Activated T-cell treated with anti-CD3 and anti-CD28 coated beads, Interleukin-2, amount 50 U/mL, for 1 hour (primary cell): ENCODE measurements around the gene TCP11.

Experiments
- DNase-seq: peaks from one replicate; pipeline ENCODE4 v3.0.0-alpha.2; 2020

TCP11 gene

DNA sequence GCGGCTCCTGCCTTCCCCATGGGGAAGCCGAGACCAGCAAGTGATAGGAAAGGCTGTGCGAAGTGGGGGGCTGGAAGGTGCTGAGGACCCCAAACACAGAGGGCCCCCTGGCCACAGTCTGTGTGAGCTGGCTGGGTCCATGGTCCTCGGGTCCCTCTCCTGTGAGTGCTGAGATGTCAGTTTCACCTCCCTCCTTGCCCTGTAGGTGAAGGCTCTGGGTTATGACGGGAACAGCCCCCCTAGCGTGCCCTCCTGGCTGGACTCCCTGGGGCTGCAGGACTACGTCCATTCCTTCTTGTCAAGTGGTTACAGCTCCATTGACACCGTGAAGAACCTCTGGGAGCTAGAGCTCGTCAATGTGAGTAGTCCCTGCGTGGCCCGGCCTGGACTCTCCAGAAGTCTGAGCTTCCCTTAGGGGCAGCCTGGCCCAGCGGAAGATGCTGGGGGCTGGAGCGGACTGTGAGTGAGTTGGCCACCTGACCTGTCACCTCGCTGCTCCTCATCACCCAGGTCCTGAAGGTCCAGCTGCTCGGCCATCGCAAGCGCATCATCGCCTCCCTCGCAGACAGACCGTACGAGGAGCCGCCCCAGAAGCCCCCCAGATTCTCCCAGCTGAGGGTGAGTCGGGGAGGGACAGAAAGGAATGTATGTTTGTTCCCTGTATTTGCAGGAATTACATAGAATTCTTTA, 61.7 kb downstream of the TCP11 start:
- no peak for DNase-seq

DNA sequence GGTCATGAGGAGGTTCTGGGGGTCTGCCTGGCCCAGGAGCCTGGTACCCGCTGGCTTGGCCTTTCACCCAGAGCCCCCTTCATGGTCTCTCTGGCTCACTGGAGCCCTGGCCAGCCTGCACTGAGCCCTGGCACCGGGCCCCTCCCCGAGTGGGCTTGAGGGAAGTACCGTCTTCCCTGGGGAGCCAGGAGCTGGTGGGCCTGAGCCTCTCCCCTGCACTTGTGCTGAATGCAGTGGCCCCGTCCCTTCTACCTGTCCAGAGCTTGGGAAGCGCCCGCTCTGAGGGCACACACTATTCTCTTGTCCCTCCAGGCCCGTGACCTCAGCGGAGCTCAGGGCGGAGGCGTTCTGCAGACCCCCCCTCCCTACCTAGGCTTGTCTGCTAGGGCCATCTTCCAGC, 62.2 kb downstream of the TCP11 start:
- no peak for DNase-seq

DNA sequence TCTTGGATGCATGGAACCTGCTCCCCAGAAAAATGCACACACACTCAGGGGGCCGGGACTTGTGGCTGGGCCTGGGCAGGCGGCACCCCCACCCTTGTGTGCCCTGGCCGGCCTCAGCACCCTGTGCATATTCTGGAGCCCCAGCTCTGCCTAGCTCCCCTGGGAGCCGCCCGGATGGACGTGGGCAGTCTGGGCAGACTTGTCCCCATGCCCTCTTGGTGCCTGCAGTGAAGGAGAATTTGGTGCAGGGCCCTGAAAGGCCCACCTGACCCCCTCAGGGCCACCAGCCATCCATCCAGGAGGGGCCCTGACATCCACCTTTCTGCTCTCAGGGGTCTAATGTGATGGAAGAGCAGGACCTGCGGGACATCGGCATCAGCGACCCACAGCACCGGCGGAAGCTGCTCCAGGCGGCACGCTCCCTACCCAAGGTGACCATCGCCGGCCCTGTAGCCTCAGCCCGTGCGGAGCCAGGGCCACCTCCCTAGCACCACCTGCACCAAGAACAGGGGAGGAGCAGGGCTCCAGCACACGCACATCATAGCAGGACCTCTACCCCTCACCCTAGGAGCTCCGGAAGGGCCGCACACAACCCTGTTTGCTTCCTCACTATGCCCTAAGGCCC, 62.8 kb downstream of the TCP11 start:
- no peak for DNase-seq

DNA sequence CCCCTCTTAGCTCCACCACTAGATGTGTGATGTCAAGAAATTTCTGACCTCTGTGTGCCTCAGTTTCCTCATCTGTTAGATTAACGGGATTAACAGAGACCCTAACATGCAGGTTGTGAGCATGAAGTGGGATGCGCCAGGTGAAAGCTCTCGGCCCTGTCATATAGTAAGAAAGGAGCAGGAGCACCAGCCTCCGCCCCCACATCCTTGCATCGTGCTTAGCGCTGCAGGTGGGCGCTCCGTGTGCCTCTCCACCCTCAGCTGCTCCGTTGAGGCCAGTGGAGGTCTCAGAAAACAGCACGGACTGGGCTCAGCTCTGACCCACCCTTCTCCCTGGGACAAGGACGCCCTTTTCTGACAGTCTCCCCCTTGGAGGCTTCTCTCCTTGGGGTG, 63.4 kb downstream of the TCP11 start:
- DNase-seq = no peak

DNA sequence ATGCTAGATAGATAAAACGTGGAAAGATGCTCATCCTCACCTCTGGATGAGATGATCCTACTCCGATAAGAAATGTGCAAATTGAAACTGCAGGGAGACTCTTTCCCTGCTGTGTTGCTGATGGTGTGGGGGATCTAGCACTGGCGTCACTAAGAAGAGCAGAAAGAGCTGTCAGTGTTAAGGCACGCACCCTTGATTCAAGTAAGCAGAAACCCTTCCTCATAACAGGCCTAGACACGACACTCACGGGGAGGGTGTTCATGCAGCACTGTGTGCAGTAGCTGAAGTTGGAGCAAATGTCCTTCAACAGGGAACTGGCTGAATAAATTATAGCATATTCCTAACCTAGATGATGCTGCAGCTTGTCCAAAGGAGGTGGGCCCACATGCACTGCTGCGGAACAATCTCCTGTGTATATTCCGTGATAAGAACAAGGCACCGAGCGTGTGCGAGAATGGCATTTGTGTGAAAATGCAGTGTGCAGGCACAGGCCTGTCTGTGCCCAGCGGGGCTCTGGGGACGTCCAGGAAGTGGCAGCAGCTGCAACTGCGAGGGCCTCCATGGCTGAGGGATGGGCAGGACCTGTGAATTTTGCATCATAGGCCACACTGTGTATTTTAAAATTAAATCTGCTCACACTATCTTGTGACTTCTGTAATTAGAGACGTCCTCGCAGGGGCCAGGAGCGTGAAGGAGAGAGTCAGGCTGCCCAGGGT, 64.0 kb downstream of the TCP11 start:
- DNase-seq = no peak

DNA sequence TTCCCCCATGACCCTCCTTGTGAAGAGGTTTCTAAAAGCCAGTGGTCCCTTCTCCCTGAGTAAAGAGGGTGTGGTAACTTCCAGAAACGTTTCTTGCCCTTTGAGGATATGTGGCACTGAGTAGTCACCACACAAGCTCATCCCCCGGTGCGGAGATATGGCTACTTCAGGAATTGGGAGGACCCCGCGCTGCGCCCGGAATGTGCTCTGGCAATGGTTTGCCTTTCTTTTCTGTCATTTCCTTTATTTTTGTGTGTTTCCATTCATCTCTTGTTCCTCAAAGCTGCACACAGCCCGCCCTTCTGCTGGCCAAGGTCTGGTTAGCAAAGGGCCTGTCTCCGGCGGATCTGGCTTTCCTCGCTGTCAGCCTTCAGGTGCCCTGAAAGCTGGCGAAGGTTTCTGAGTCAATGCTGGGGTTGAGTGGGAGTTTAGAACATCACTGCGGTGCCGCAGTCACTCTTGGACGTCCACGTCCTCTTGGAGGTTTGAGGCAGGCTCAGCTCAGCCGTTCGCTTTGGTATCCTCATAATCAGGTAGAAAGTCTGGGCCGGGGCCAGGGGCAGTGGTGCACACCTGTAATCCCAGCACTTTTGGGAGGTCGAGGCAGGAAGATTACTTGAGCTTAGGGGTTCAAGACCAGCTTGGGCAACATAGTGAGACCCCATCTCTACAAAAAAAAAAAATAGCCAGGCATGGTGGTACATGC, 67.2 kb downstream of the TCP11 start:
- DNase-seq = no peak

DNA sequence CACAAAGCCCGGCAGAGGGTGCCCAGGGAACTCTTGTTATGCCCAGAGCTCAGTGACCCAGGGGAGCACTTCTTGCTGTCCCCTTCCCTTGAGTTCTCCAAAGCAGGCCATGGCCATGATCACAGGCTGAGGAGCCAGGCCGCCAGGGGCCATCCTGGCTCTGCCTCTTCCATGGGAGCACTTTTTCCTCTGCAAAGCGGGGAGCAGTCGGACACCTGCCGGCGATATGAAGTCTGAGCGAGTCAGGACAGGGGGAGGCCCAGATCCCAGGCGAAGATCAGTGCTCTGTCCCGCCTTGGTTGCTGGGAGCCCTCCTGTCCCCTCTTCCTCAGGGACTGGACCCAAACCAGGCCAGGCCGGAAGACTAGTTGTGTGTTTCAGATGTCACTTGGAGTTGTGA, 67.9 kb downstream of the TCP11 start:
- no peak for DNase-seq

DNA sequence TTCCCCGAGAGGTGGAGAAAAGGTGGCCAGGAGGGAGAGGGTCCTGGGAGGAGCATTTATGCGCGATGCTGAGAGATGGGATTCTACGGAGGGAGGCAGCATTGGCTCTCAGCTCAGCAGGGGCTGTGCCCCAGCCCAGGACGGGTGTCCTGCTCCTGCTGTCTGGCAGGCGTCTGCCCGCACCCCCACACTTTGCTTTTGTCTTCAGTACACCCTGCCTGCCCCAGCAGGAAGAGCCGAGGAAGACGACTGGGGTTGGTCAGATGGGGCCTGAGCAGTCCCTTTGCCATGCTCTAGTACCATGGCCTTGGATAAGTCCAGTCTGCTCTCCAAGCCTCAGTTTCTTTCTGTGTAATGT, 68.5 kb downstream of the TCP11 start:
- DNase-seq = no peak

DNA sequence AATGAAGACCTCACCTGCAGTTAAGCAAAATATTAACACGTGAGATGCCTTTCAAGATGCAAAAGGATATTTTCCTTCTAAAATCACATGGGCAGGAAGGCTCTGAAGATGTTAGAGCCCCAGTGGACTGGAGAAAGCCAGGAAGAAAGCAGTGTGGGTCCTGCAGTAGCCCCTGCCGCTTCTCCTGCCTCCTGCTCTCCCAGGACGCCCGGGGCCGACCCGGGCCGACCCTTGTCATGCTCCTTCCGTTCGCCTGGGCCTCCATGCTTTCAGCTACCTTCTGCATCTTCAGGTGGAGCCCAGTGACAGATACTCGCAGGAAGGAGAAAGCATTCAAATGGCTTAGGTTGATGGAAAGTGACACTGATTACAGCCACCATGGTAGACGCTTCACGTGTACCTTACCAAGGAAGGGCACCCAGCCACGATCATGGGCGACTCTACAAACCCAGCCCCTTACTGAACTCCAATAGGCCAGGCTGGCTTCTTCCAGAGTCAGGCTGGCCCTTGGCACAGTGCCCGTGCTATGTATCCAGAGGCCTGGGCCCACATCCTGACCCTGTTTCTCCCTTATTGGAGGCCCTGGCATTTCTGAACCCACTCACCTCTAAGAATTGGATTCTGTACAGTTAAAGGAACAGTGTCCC, 69.0 kb downstream of the TCP11 start:
- no peak for DNase-seq

DNA sequence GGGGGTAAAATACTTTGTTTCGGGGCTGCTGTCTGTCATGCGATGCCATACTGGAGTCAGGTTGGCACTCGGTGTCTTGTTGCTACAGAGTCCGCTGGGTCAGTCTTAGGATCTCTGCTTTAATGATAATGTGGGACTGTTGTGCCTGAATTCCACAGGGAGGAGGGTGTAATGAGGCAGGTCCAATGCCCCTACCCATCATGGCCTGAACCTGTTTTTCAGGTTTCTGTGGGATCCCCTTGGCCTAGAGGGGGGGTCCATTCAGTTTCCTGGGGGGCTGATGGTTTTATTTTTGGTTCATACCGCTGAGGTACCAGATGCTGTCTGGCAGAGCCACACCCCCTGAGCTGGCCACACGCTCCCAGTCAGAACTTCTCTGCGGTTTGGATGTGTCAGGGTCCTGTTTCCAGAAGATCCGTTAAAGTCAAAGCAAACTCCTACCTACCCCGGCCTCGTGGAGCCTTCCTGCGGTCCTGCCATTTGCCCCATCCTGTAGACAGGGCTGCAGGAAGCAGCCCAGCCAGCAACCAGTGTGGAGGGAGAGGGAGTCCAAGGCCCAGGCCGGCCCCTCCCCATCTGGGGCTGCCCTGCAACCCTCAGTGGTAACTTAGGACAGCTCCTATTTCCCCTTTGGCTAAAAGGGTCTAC, 69.7 kb downstream of the TCP11 start:
- DNase-seq = no peak

DNA sequence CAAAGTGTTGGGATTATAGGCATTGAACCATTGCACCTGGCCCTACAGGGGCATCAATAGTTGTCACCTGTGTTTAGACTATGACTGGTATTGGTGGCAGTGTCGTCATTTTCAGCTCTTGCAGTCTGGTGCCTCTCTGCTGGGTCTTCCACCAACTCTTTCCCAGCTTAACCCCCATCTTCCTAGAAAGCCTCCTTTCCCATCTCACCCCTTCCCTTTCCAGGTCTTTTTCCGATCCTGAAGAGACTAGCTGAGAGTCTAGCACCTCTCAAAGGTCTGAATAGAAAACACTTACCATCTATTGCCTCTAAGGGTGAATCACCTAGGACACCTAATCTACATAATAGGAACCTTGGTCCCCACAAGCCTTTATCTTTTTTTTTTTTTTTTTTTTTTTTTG, 71.0 kb downstream of the TCP11 start:
- DNase-seq = no peak

DNA sequence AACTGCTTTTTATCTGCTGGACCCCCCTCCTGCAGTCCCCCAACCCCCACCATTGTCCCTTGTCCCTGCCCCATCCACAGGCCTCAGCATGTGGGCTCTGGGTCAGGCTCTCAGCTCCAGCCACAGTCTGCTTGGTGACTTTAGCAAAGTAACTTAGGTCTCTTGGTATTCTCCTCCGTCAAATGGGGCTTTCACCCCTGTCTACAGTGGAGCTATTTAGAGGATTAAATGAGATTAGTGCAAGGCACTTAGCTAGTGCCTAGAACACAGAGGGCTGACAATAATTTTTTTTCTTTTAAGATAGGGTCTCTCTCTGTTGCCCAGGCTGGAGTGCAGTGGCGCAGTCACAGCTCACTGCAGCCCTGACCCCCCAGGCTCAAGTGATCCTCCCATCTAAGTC, 71.9 kb downstream of the TCP11 start:
- no peak for DNase-seq

DNA sequence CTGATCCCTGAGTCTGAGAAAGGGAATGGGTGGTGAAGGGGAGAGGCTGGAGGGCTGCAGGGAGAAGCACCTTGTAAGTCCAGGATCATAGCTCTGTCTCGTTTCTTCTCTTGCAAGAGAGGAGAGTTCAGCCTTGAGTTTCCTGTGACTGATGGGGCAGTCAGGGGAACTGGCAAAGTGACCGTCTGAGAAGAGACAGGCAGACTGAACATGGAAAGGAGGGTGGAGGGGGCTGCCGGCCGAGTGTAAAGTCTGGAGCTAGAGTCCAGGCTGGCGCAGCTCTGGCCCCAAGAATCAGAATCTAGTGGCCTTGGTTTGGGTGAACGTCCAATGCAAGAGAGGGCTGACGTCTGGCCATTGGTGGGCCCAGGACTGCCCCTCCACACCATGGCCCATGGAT, 72.5 kb downstream of the TCP11 start:
- DNase-seq = no peak

DNA sequence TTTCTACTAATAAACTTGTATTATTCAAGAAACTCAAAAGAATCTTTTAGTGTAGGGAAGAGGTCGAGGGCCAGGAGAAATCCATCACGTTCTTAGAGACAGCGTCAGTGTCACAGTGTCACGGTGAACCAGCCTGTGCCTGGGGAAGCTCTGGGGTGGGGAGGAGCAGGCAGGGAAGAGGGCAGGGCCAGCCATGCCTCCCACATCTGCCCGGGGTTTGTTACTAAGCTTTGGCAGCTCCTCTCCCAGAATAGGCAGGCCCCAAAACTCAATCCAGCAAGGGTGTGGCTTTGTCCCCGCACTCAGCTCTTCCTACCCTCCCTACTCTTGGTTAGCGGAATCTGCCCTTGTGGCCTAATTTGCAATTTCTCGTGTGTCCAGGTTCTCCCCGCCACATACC, 72.9 kb downstream of the TCP11 start:
- no peak for DNase-seq
